Activated T-helper 1 cell treated with Interleukin-2 at 50 U/mL for 16 hours (primary cell): ENCODE results near the gene PDXK.

Experiments used
- DNase-seq: peaks from one replicate; pipeline ENCODE4 v3.0.0-alpha.2; 2020; ENCODE audit warnings: low read depth

The PDXK gene

DNA sequence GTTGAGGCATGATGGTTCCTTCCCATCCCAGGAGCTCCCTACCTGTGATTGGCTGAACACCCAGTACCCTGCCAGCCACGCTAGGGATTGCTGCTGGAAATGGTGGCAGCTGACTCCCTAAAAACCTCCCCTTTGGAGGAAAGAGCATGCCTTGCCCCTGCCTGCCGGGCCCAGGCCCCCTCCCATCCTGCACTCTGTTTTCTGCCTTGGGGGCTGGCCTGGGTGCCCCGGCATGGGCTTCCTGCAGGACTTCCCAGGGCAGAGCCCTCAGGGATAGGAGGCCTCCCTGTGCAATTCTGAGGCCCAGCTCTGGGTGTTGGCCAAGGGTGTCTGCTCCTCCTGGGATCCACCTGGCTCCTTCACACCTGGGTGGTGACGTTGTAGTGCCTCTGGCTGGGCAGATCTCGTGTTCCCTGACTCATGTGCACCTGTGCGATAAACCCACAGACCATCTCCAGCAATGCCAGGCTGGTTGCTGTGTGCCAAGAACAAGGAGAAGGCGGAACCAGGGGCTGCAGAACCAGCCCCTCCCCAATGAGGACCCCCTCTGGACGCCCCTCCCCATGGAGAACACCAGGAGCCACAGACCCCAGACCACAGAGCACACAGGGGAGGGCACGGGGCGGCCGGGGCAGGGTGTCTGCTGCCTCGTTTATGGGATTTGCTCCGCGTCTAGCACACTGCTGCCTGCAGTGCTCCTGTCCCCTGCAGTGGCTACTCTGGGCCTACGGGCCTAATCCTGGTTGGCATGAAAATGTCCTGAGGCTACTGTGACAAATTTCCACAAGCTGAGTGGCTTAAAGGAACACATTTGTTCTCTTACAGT is 43.6 kb downstream of the PDXK start:
- DNase-seq: no peak

DNA sequence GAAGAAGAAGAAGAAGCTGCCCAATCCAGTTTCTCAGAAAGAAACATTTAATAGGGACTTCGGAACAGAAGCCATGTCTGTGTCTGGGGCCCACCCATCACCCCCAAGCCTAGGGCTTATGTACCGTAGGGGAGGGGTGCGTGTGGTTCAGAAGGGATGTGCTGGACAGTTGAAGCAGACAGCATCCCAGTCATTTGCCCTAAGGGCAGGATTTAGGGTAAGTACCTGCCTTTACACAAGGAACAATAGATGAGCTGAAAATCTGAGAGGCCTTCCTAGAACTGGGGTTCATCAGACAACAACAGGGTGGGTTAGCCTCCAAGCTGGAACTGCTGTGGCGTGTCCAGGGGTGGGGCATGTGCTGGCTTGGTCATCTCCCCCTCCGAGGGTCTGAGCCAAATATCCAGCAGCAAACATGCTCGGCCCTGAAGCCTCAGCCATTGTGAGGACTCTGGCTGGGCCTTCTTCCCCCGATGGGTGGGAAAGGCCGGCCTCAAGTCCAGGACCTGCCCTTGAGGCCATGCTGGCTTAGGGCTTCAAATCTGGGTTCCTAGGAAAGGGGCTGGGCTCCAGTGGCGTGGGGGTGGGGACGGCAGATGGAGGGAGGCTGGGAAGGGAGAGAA is 45.1 kb downstream of the PDXK start:
- no peak for DNase-seq

GRCh38 chr21:43764576-43765495 is 45.9 kb downstream of the PDXK start:
- DNase-seq: no peak

DNA sequence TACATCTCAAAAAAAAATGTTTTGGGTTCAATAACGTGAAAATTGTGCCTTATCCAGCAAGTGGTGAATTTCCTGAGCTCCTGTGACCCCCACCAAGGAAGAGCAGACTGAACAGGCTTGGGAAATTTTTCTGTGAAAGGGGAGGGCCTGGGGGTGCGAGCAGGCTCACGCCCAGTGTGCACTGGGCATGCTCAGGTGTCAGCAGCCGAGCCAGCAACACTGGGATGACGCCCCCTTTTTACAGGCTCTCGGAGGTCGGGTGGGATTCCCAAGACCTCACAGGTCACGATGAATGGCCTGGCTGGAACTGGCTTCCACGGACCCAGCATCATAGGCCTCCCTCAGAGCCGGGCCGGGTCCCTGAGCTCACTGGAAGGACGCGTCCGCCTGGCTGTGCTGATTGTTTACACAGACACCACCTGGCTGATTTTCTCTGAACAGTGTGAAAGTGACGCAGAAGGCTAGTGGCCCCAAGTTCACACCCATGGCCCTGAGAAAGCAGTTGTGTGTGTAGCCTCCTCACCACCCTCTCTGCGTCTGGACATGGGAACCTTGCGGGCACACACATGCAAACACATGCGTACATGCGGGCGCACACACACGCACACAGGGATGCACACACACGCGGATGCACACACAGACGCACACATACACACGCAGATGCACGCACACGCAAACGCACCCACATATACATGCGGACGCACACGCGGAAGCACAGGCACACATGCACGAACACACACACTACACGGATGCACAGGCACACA is 48.0 kb downstream of the PDXK start:
- DNase-seq: no peak

GRCh38 chr21:43767498-43767983 is 48.6 kb downstream of the PDXK start:
- no peak for DNase-seq

DNA sequence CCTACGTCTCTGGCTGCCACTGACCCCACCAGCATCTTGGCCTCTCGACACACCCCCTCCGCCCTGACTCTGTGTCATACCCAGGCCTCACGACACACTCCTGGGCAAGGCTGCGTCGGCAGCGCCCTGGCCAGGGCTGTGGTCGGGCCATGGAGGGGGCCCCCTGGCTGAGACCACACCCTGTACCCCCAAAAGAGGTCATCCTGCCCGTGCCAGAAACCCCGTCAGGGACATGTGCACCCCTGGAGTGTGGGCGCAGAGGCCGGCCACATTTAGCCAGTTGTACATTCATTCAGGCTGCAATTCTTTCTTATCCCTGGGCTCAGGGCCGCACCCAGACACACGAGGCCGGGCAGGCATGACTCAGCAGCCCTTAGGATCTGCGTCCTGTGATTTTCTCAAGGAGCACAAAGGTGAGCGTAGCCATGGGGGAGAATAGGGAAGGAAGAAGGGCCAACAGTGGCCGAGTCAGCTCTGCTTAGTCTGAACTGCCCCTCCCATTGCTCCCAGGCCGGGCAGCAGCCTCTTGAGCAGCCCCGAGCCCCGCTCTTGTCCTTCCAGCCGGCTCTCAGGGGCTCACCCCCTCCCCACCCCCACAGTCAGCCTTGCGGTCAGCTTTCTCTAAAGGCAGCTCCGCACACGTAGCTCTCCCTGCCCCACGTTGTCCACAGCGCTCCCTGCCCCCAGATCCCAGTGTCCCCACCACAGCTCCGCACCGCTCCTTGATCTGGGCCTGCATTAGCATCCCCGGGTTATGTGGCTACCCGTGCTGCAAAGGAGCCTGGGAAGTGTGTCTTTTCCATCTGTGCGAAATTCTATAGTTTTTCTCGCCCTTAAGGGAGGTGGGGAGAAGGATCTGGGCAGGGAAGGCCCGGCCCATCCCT is 49.3 kb downstream of the PDXK start:
- no peak for DNase-seq

DNA sequence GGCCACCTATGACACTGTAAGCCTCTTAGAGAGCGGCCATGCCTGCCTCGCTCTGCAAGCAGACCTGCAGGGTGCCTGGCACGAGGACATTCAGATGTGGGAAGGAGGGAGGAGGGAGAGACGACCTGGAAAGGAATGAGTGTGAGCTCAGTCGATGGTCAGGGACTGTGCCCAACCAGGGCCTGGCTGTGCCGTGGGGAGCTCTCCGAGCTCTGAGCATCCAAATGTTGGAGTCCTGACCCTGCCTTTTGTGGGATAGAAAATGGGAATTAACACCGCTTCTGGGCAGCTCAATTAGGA is 49.9 kb downstream of the PDXK start:
- no peak for DNase-seq

DNA sequence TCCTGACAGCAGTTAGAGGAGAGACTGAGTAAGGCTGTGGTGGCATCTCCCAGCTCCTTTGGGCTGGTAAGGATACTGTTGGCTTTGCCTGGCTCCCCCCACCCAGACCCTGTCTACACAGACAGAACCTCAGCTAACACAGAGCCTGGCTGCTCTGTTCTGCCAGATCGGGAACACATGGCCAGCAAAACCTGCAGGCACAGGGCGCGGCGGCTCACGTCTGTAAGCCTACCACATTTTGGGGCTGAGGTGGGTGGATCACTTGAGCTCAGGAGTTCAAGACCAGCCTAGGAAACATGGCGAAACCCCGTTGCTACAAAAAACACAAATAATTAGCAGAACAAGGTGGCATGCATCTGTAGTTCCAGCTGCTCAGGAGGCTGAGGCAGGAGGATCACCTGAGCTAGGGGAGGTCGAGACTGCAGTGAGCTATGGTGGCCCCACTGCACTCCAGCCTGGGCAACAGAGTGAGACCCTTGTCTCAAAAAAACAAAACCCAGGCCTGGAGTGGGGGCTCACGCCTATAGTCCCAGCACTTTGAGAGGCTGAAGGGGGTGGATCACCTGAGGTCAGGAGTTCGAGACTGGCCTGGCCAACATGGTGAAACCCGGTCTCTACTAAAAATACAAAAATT is 50.5 kb downstream of the PDXK start:
- DNase-seq: no peak

GRCh38 chr21:43770066-43770655 is 51.2 kb downstream of the PDXK start:
- no peak for DNase-seq

- DNase-seq: no peak
Measured at GRCh38 chr21:43771199-43771675, 52.3 kb downstream of the PDXK start.

DNA sequence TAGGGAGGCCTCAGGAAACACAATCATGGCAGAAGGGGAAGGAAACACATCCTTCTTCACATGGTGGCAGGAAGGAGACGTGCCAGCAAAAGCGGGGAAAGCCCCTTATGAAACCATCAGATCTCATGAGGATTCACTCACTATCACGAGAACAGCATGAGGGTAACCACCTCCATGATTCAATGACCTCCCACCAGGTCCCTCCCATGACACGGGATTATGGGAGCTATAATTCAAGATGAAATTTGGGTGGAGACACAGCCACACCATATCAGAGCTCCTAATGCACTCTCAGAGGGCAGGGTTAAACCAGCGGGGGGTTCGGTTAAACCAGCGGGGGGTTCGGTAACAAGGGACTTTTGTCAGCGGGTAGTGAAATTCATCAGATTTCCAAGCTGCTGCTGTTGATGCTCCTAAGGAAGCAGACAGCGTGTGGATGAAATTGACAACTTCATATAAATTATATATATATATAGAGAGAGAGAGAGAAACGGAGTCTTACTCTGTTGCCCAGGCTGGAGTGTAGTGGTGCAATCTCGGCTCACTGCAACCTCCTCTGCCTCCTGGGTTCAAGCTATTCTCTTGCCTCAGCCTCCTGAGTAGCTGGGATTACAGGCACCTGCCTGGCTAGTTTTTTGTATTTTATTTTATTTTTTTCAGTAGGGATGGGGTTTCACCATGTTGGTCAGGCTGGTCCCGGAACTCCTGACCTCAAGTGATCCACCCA is 52.9 kb downstream of the PDXK start:
- no peak for DNase-seq

DNA sequence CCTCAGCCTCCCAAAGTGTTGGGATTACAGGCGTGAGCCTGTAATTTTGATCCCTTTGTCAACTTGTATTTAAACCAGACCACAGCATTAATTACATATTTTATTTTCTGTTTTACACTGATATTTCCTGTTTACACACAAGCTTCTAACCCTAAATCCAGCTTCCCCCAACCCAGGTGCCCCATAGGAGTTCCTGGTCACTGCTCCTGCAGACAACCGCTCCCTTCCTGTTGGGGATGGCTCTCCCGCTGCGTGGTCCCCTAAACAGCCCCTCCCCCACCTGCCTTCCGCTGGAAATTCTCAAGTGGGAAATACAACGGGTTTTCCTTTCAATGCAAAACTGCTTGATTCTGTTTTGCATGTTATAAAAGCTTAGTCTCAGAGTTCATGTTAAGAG is 53.5 kb downstream of the PDXK start:
- DNase-seq: no peak

GRCh38 chr21:43774163-43774562 is 55.2 kb downstream of the PDXK start:
- DNase-seq: no peak

DNA sequence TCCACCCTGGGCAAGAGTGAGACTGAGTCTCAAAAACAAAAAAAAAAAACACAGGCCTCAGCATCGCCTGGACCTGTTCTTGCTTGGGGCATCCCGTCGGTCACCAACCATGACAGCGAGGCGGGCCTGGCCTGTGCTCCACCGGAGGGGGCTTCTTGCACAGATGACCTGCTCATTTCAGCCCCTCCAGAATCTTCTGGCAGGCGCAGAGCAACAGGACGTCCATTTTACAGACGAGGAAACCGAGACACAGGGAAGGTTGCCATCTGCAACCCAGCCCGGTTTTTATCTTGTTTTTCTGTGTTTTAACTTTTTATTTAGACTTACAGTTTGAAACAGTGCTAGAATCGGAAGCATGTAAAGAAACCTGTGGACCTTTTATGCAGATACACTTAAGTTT is 56.3 kb downstream of the PDXK start:
- no peak for DNase-seq

DNA sequence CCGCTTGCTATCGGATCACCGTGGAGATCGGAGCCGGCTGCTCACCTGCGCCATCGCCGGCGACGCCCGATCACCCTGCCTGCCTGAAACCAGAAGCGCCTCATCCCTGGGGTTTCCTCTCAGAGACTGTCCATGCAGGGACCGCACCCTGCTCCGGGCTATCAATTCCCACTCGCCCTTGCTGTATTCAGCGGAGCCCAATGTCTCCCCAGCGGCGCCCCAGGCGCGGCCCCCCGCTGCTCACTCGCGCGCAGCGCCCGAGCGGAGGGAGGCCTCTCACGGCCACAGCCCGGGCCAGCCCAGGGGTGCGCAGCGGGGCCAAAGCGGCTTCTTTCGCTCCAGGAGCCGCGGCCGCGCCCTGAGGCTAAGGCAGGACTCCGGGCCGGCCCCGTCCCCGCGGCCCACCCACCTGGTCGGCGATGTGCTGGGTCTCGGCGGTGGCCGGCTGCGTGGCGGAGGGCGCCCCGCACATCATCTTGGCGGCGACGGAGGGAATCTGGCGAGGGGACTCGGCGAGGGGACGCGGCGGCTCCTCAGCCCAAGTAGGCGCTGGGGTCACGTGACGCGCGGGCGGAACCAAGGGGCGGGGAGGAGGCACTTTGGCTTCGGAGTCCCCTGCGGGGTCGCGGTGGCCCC is 57.0 kb downstream of the PDXK start, which contains the start of gene CSTB:
Gene CSTB (minus strand): TSS at position 514 of the 636 bp plus-strand sequence. CDS start 39 bp downstream, at position 475.
- peak; percentile 77 for DNase-seq

DNA sequence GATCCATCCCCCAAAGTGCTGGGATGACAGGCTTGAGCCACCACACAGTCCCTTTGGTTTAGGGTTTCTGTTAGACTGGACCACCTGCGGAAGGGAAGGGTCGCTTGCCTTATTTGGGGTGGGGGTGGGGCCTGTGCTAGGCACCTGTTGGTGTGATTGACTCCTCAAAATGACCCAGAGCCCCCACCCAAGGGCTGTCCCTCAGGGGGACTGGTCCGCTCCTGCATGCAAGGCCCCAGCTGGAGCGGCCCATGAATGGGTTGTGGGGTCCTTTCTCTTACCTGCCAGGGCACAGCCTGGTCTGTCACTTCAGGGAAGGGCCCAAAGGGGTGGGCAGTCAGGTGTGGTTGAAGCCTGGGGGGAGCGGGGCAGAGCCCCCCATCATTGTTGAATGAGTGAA is 59.0 kb downstream of the PDXK start:
- DNase-seq: no peak

GRCh38 chr21:43778469-43779335 is 59.8 kb downstream of the PDXK start:
- DNase-seq: no peak

DNA sequence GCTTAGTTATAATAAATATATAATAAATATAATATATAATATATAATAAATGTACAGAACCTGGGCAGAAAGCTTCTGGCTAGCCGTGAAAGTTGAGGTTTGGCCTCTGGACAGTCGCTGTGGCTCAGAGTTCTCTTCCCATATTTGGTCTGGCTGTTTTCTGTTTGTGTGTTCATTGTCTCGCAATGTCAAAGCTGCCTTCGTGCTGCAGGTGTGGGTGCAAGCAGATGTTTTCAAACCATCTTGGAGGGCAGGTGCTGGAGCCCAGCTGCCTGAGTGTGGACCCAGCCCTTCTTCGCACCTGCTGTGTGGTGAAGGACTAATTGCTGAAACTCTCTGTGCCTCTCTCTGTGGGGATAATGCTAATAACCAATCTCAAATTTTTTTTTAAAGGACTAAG is 60.7 kb downstream of the PDXK start:
- DNase-seq: no peak
